Activated CD8-positive, alpha-beta T cell treated with anti-CD3 and anti-CD28 coated beads for 36 hours (primary cell): ENCODE results near the gene FUT9. TPM values are rescaled to one million over a fixed set of nuclear protein-coding genes. Genes with fewer than 3 reads are reported as not detected.

Experiments
- ATAC-seq: fragments of 200-7000 bp; cut with Tn5 transposase; one replicate; pipeline ENCODE4 v1.10.0; 2021; ENCODE audit warnings: mild to moderate bottlenecking, moderate library complexity
- CTCF ChIA-PET: fragments of 350-600 bp; sonication (Branson Sonifier 250); formaldehyde crosslinking; loops from one replicate; lab custom pipeline; 2021; ENCODE audit warnings: antibody characterized with exemption; lab: Charles Lee
- POLR2A ChIA-PET: fragments of 350-600 bp; sonication (Branson Sonifier 250); formaldehyde crosslinking; loops from one replicate; lab custom pipeline; 2021; ENCODE audit warnings: antibody characterized with exemption; lab: Charles Lee
- DNase-seq: peaks from one replicate; pipeline ENCODE4 v3.0.0-alpha.2; 2020
- H3K27ac Mint-ChIP-seq: one replicate; pipeline ENCODE4 v1.8.0; 2021; ENCODE audit warnings: mild to moderate bottlenecking, mixed read lengths
- H3K27me3 Mint-ChIP-seq: one replicate; pipeline ENCODE4 v1.8.0; 2021; ENCODE audit warnings: mixed read lengths
- H3K36me3 Mint-ChIP-seq: one replicate; pipeline ENCODE4 v1.8.0; 2021; ENCODE audit warnings: low read depth, mixed read lengths
- H3K4me1 Mint-ChIP-seq: one replicate; pipeline ENCODE4 v1.8.0; 2021; ENCODE audit warnings: low read depth, mixed read lengths
- H3K4me3 Mint-ChIP-seq: one replicate; pipeline ENCODE4 v1.8.0; 2021; ENCODE audit warnings: mild to moderate bottlenecking, moderate library complexity, mixed read lengths
- H3K9me3 Mint-ChIP-seq: one replicate; pipeline ENCODE4 v1.8.0; 2021; ENCODE audit warnings: mixed read lengths
- CTCF ChIP-seq: fragments of 200-600 bp; IDR thresholded peaks from one replicate; pipeline ENCODE4 v1.8.0; 2022; ENCODE audit warnings: antibody characterized with exemption, mild to moderate bottlenecking
- intact Hi-C: fragments of 100-400 bp; cut with micrococcal nuclease; formaldehyde crosslinking; loops from one replicate; pipeline ENCODE4 v1.10.0; 2022
- total RNA-seq, 2 experiments: library from RNA; stranded (reverse); gene quantifications; one replicate each; pipeline ENCODE4 v1.2.3, GENCODE V29; 2021

The FUT9 gene
- total RNA-seq, 2 experiments from 2014 or later, result not detected

- Mint-ChIP-seq H3K4me1 (no peaks in the 10 kb centered on the region), H3K36me3 (no peaks in the 10 kb centered on the region), H3K27ac (no peak overlapping the region), H3K27me3 (no peaks in the 10 kb centered on the region), H3K4me3 (no peak overlapping the region), H3K9me3 (no peaks in the 10 kb centered on the region)
- no peak for TF ChIP-seq CTCF
- no peak for DNase-seq
- no peak for ATAC-seq
- intact Hi-C loops, result no loop called here
- ChIA-PET POLR2A (no interaction called here), CTCF (interaction anchor here (1.4 kb wide), 1 partner anchor 12 kb away, joined by 3 read pairs; no protein-coding TSS in a partner anchor)
Measured at GRCh38 chr6:96138406-96138805, 122.6 kb downstream of the FUT9 start.

- ATAC-seq (no peak), DNase-seq (no peak)
- ChIA-PET POLR2A (no interaction called here), CTCF (no interaction called here)
- H3K4me1 Mint-ChIP-seq, result no peaks in the 10 kb centered on the region
- no peak overlapping the region for H3K27ac Mint-ChIP-seq
- H3K4me3 Mint-ChIP-seq, result no peak overlapping the region
- no peaks in the 10 kb centered on the region for H3K9me3 Mint-ChIP-seq
- no peaks in the 10 kb centered on the region for H3K27me3 Mint-ChIP-seq
- intact Hi-C loops, result no loop called here
- TF ChIP-seq CTCF, result no peak
- H3K36me3 Mint-ChIP-seq, result no peaks in the 10 kb centered on the region
Measured at GRCh38 chr6:96142142-96142541, 126.4 kb downstream of the FUT9 start.

GRCh38 chr6:96150431-96150830, 134.7 kb downstream of the FUT9 start:
- H3K36me3 Mint-ChIP-seq, result no peaks in the 10 kb centered on the region
- CTCF ChIA-PET, result interaction anchor here (0.9 kb wide), 1 partner anchor 12 kb away, joined by 3 read pairs; no protein-coding TSS in a partner anchor
- intact Hi-C loops, result no loop called here

GRCh38 chr6:96151707-96152106, 135.9 kb downstream of the FUT9 start:
- CTCF ChIA-PET, result no interaction called here

More at GRCh38 chr6:96150431-96150830, 134.7 kb downstream of the FUT9 start:
- H3K9me3 Mint-ChIP-seq, result no peaks in the 10 kb centered on the region
- no peak for TF ChIP-seq CTCF
- no peak overlapping the region for H3K27ac Mint-ChIP-seq
- ATAC-seq, result no peak
- no peaks in the 10 kb centered on the region for H3K27me3 Mint-ChIP-seq
- H3K4me3 Mint-ChIP-seq, result no peak overlapping the region
- no peaks in the 10 kb centered on the region for H3K4me1 Mint-ChIP-seq
- no peak for DNase-seq
- POLR2A ChIA-PET, result no interaction called here

More at GRCh38 chr6:96151707-96152106, 135.9 kb downstream of the FUT9 start:
- Mint-ChIP-seq H3K4me3 (no peak overlapping the region), H3K9me3 (no peaks in the 10 kb centered on the region), H3K4me1 (no peaks in the 10 kb centered on the region), H3K36me3 (no peaks in the 10 kb centered on the region), H3K27me3 (no peaks in the 10 kb centered on the region), H3K27ac (no peak overlapping the region)
- POLR2A ChIA-PET, result no interaction called here
- intact Hi-C loops, result no loop called here
- DNase-seq, result no peak
- TF ChIP-seq CTCF, result no peak
- no peak for ATAC-seq
